B cell (primary cell): ENCODE measurements around the gene NFAT5. TPM values are rescaled to one million over a fixed set of nuclear protein-coding genes. Genes with fewer than 3 reads are reported as not detected.

ENCODE experiments used
- ATAC-seq: fragments of 200-7000 bp; cut with Tn5 transposase; one replicate; pipeline ENCODE4 v1.10.0; 2021; ENCODE audit warnings: low read depth, mild to moderate bottlenecking, moderate number of reproducible peaks, moderate library complexity
- CTCF ChIA-PET: fragments of 350-600 bp; sonication (Branson Sonifier 250); formaldehyde crosslinking; loops from one replicate; lab custom pipeline; 2021; ENCODE audit warnings: antibody characterized with exemption, inconsistent platforms; lab: Charles Lee
- POLR2A ChIA-PET: fragments of 350-600 bp; sonication (Branson Sonifier 250); formaldehyde crosslinking; loops from one replicate; lab custom pipeline; 2021; ENCODE audit warnings: antibody characterized with exemption; lab: Charles Lee
- DNase-seq: peaks from one replicate; pipeline ENCODE4 v3.0.0; 2013
- H2AFZ ChIP-seq: 2 replicates; pipeline ENCODE4 v1.6.1; 2012; ENCODE audit warnings: mild to moderate bottlenecking, low read depth, low read length; ENCODE audit not compliant: insufficient read depth, poor library complexity, severe bottlenecking
- H3K27ac ChIP-seq, 2 donors: 1 replicate in 1 of 2; 2 replicates in 1 of 2; pipeline ENCODE4 v1.5.1; 2012 to 2013; ENCODE audit warnings: low read length in 2 of 2, mild to moderate bottlenecking in 2 of 2, moderate library complexity in 1 of 2
- H3K27me3 ChIP-seq, 4 experiments: fragments of 200-600 bp in 1 of 4; sonication (generic) in 1 of 4; replicated peaks in 1 of 4; 1 replicate in 2 of 4; 2 replicates in 2 of 4; pipeline versions ENCODE4 v1.6.1 to v1.7.0; 2013 to 2016; ENCODE audit warnings: low read length in 3 of 4, mild to moderate bottlenecking in 2 of 4, mixed read lengths in 1 of 4, moderate library complexity in 1 of 4; ENCODE audit not compliant: insufficient read depth in 4 of 4, control insufficient read depth in 3 of 4; ENCODE audit errors: control extremely low read depth in 1 of 4
- H3K36me3 ChIP-seq, 2 experiments: replicated peaks in 1 of 2; 1 replicate in 1 of 2; 2 replicates in 1 of 2; pipeline versions ENCODE4 v1.6.1 to v1.7.1; 2013; ENCODE audit warnings: low read length in 1 of 2; ENCODE audit not compliant: insufficient read depth in 2 of 2, control insufficient read depth in 1 of 2; ENCODE audit errors: control extremely low read depth in 1 of 2, extremely low read depth in 1 of 2
- H3K4me1 ChIP-seq, 2 donors: fragments of 200-600 bp in 1 of 2; sonication (generic) in 1 of 2; 1 replicate in 1 of 2; 2 replicates in 1 of 2; pipeline versions ENCODE4 v1.5.1 to v1.6.1; 2013 to 2017; ENCODE audit warnings: low read length in 2 of 2; ENCODE audit not compliant: control insufficient read depth in 2 of 2, insufficient read depth in 2 of 2
- H3K4me2 ChIP-seq: replicated peaks from 2 replicates; pipeline ENCODE3; 2012; ENCODE audit warnings: mild to moderate bottlenecking, low read depth, low read length; ENCODE audit not compliant: poor library complexity, severe bottlenecking
- H3K4me3 ChIP-seq, 5 experiments: fragments of 200-600 bp in 1 of 5; sonication (generic) in 1 of 5; 1 replicate in 3 of 5; 2 replicates in 2 of 5; pipeline versions ENCODE4 v1.5.1 to v1.7.0; 2011 to 2016; ENCODE audit warnings: low read length in 4 of 5, mild to moderate bottlenecking in 4 of 5, low read depth in 2 of 5, control low read depth in 1 of 5, moderate library complexity in 1 of 5; ENCODE audit not compliant: insufficient read depth in 1 of 5; ENCODE audit errors: control extremely low read depth in 1 of 5, extremely low read depth in 1 of 5
- H3K79me2 ChIP-seq: fragments of 200-600 bp; sonication (generic); one replicate; pipeline ENCODE4 v1.6.0; 2016; ENCODE audit warnings: low read length; ENCODE audit not compliant: control insufficient read depth, insufficient read depth
- H3K9ac ChIP-seq: fragments of 200-600 bp; sonication (generic); 2 replicates; pipeline ENCODE4 v1.6.1; 2017; ENCODE audit warnings: mild to moderate bottlenecking, low read length, moderate library complexity
- H3K9me3 ChIP-seq, 3 donors: one replicate each; pipeline versions ENCODE4 v1.6.1 to v1.7.1; 2013; ENCODE audit warnings: low read length in 2 of 3; ENCODE audit not compliant: control insufficient read depth in 2 of 3, insufficient read depth in 1 of 3; ENCODE audit errors: control extremely low read depth in 1 of 3
- H4K20me1 ChIP-seq: 2 replicates; pipeline ENCODE4 v1.6.0; 2012; ENCODE audit warnings: mild to moderate bottlenecking, low read length; ENCODE audit not compliant: insufficient read depth, control insufficient read depth, poor library complexity, severe bottlenecking
- H3K27ac Mint-ChIP-seq: one replicate; pipeline ENCODE4 v1.8.0; 2021; ENCODE audit warnings: mixed read lengths
- H3K27me3 Mint-ChIP-seq: one replicate; pipeline ENCODE4 v1.8.0; 2021; ENCODE audit warnings: mixed read lengths
- H3K4me1 Mint-ChIP-seq: one replicate; pipeline ENCODE4 v1.8.0; 2021; ENCODE audit warnings: mixed read lengths
- H3K4me3 Mint-ChIP-seq: one replicate; pipeline ENCODE4 v1.8.0; 2021; ENCODE audit warnings: mixed read lengths
- H3K9me3 Mint-ChIP-seq: one replicate; pipeline ENCODE4 v1.8.0; 2022; ENCODE audit warnings: mixed read lengths; ENCODE audit not compliant: insufficient read depth
- CTCF ChIP-seq: fragments of 200-600 bp; IDR thresholded peaks from one replicate; pipeline ENCODE4 v1.8.0; 2022; ENCODE audit warnings: antibody characterized with exemption, mild to moderate bottlenecking
- EZH2 ChIP-seq: IDR thresholded peaks from 2 replicates; pipeline ENCODE4 v1.6.1; 2012; ENCODE audit warnings: borderline replicate concordance, low read depth, mild to moderate bottlenecking, moderate library complexity, low read length; ENCODE audit not compliant: insufficient read depth, poor library complexity, severe bottlenecking
- WGBS: methylation state at CpG from one replicate; pipeline ENCODE4 v1.1.5; 2013; ENCODE audit warnings: missing lambda C conversion rate; ENCODE audit not compliant: insufficient coverage; 5-methylcytosine and 5-hydroxymethylcytosine counted together
- intact Hi-C: fragments of 100-400 bp; cut with micrococcal nuclease; formaldehyde crosslinking; loops from one replicate; pipeline ENCODE4 v1.10.0; 2022
- polyA plus RNA-seq: library from polyadenylated mRNA; depleted of rRNA; stranded (reverse); fragments of >200 nt; gene quantifications from 2 replicates; pipeline ENCODE4 v1.2.3, GENCODE V29; 2012
- total RNA-seq, 2 donors: library from RNA; stranded (reverse); fragments of 120-200 nt in 1 of 2; gene quantifications; 1 replicate in 1 of 2; 2 replicates in 1 of 2; pipeline versions ENCODE4 v1.2.3 to v1.2.4, GENCODE V29; 2013 to 2022

NFAT5 gene
- total and polyA plus RNA-seq, 2 donors (not counting 1 experiment from before 2014, with no cell fraction given), result 6.3 to 50.0 TPM

DNA sequence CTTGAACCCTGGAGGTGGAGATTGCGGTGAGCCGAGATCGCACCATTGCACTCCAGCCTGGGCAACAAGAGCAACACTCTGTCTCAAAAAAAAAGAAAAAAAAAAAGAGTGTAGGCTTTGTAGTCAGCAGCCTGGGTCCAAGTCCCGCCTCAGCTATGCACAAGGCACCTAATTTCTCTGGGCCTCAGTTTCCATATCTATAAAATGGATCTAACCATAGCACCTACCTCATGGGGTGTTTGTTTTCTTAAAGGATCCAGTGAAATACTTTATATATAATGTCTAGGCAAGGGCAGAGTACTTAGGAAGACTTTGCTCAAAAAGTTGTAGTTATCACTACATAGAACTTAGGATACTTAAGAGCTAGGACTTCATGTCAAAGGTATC, 45.4 kb upstream of the NFAT5 start:
- Histone ChIP-seq H4K20me1 (no peaks in the 10 kb centered on the region), H3K27ac (no peak overlapping the region), H3K9me3 (peaks cover 0 to 3% (median 0%) of the 10 kb centered on the region in 3 donors), H3K4me2 (no peak overlapping the region), H3K27me3 (no peaks in the 10 kb centered on the region), H2AFZ (no peak overlapping the region), H3K79me2 (no peaks in the 10 kb centered on the region), H3K36me3 (no peaks in the 10 kb centered on the region), H3K9ac (no peak overlapping the region), H3K4me3 (no peak overlapping the region), H3K4me1 (no peaks in the 10 kb centered on the region)
- ChIA-PET POLR2A (no interaction called here), CTCF (interaction anchor here (1.0 kb wide), 1 partner anchor 62 kb away, joined by 3 read pairs; no protein-coding TSS in a partner anchor)
- intact Hi-C loops, result no loop called here
- TF ChIP-seq CTCF (no peak), EZH2 (no peak)
- Mint-ChIP-seq H3K27me3 (no peaks in the 10 kb centered on the region), H3K4me1 (no peaks in the 10 kb centered on the region), H3K4me3 (no peak overlapping the region), H3K9me3 (no peaks in the 10 kb centered on the region), H3K27ac (no peak overlapping the region)
- no peak for DNase-seq
- ATAC-seq, result no peak
- no CpG with 5 or more reads among the region's 4 CpGs for WGBS

DNA sequence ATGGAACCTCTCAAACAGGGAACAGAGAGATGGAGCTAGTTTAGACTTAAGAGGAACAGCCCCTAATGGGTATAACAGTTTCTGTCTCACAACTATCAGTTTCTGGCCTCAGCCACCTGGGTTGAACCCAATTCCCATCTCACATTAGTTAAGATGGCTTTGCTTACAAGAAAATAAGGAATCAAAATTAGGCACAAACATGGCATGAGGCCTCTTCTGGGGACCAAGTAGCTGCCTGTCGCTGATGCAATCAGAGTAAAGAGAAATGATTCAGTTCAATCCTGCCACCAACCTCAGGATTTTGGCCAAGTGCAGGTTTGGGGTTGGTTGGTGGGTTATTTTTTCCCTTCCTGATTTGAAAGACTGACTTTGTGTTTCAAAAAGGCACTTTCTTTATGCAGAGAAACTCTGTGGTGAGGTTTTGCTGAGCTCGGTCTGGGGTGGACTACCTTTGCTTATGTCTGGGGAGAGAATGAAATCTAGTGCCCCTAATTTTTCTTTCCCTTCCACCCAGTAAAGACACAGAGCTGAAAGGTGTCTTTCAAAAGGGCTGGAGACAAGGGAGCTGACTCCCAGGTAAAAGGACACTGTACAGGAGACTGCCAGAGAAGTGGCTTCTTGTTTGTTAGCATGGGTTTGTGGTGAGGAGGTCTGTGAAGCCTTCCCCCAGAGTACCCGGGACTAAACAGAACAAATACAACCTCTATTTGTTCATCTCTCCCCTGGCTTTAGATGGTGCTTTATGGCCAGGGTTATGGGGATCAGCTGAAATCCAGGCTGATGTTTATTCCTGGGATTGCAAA, 44.8 kb upstream of the NFAT5 start:
- Histone ChIP-seq H4K20me1 (no peaks in the 10 kb centered on the region), H3K27ac (no peak overlapping the region), H3K9me3 (peaks cover 0 to 3% (median 0%) of the 10 kb centered on the region in 3 donors), H3K4me1 (no peaks in the 10 kb centered on the region), H3K27me3 (no peaks in the 10 kb centered on the region), H2AFZ (no peak overlapping the region), H3K4me3 (no peak overlapping the region), H3K79me2 (no peaks in the 10 kb centered on the region), H3K36me3 (no peaks in the 10 kb centered on the region), H3K4me2 (no peak overlapping the region), H3K9ac (no peak overlapping the region)
- no peak for ATAC-seq
- Mint-ChIP-seq H3K4me3 (no peak overlapping the region), H3K27ac (no peak overlapping the region), H3K9me3 (no peaks in the 10 kb centered on the region), H3K4me1 (no peaks in the 10 kb centered on the region), H3K27me3 (no peaks in the 10 kb centered on the region)
- no peak for DNase-seq
- 11% methylated on average over 1 of the region's 3 CpGs for WGBS
- ChIA-PET POLR2A (no interaction called here), CTCF (interaction anchor here (1.0 kb wide), 1 partner anchor 62 kb away, joined by 3 read pairs; no protein-coding TSS in a partner anchor)
- intact Hi-C loops, result no loop called here
- no peak for TF ChIP-seq EZH2
- TF ChIP-seq CTCF, result no peak
